ENCODE data around the gene DECR2.
"Not testable (repeated sequence)": the region's sequence is repeated elsewhere in the genome, so short reads cannot be mapped to it uniquely, and the experiment has no call there.

DECR2 gene

GRCh38 chr16:375212-375611 lies 26.5 kb upstream of the DECR2 start:
- H3K9me3 ChIP-seq (ENCODE audit: insufficient read depth, low read depth, low read length): no peaks in the 10 kb centered on the region
- WGBS: 94% methylated on average over 23 of the region's 23 CpGs
- peaks cover 12% of the 10 kb centered on the region for H3K4me1 ChIP-seq (ENCODE audit: insufficient read depth, low read length)

DNA sequence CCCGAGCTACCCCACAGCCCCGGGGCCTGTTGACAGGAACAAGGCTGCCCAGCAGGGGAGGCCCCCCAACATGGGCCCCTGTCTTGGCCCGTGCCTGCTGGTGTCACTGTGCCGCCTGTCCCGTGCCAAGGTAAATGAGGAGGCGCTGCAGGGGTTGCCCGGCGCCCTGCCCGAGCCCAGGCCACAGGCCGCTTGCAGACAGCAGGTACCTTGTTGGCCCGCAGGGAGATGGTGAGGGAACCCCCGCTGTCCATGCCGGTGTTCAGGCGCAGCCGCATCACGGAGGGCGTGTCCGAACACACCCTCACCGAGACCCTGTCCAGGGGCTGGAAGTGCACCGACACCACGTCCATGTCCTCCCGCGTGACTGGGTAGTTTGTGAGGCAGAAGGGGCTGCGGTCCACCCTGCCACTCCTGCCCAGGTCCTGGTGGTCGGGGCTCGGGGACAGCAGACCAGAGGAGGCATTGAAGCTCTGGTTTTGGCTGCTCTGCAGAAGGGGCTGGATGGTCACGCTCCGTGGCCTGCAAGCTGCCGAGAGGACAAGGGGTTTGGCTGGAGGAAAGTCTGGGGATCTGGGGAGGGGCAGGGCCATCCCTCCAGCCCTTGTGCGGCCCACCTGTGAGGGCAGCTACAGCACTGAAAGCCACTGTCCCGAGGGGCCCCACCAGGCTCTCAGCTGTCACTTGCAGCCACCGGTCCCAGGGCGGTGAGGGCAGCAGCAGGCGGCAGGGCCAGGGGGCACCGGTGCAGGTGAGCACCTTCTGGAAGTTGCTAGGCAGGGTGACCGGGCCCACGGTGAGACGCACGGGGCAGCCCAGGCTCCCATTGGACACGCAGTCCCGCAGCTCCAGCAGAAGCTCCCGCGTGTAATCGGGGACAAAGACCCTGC lies 25.5 kb upstream of the DECR2 start:
- Histone ChIP-seq H3K9ac (ENCODE audit: low read depth, low read length) (no peak overlapping the region), H3K4me3 (ENCODE audit: low read length) (no peak overlapping the region), H3K9me3 (ENCODE audit: insufficient read depth, low read depth, low read length) (no peaks in the 10 kb centered on the region), H3K27me3 (ENCODE audit: insufficient read depth, low read length) (no peaks in the 10 kb centered on the region), H3K36me3 (ENCODE audit: insufficient read depth, low read length) (peaks cover 56% of the 10 kb centered on the region), H3K27ac (ENCODE audit: low read depth, low read length) (no peak overlapping the region), H3K4me1 (ENCODE audit: insufficient read depth, low read length) (peaks cover 6% of the 10 kb centered on the region; the same call in 1 of the 2 replicates)
- 96% methylated on average over 44 of the region's 44 CpGs for WGBS

More at GRCh38 chr16:375212-375611, 26.5 kb upstream of the DECR2 start:
- H3K4me3 ChIP-seq (ENCODE audit: low read length): no peak overlapping the region
- no peaks in the 10 kb centered on the region for H3K27me3 ChIP-seq (ENCODE audit: insufficient read depth, low read length)
- H3K9ac ChIP-seq (ENCODE audit: low read depth, low read length): no peak overlapping the region
- no peak overlapping the region for H3K27ac ChIP-seq (ENCODE audit: low read depth, low read length)
- peaks cover 56% of the 10 kb centered on the region for H3K36me3 ChIP-seq (ENCODE audit: insufficient read depth, low read length)

GRCh38 chr16:376817-377418 lies 24.8 kb upstream of the DECR2 start:
- Histone ChIP-seq H3K9me3 (ENCODE audit: insufficient read depth, low read depth, low read length) (no peaks in the 10 kb centered on the region), H3K4me3 (ENCODE audit: low read length) (no peak overlapping the region), H3K27me3 (ENCODE audit: insufficient read depth, low read length) (no peaks in the 10 kb centered on the region), H3K36me3 (ENCODE audit: insufficient read depth, low read length) (peaks cover 51% of the 10 kb centered on the region), H3K4me1 (ENCODE audit: insufficient read depth, low read length) (peaks cover 6% of the 10 kb centered on the region; the same call in 1 of the 2 replicates), H3K27ac (ENCODE audit: low read depth, low read length) (no peak overlapping the region), H3K9ac (ENCODE audit: low read depth, low read length) (no peak overlapping the region)
- 93% methylated on average over 26 of the region's 26 CpGs for WGBS

- Histone ChIP-seq H3K4me1 (ENCODE audit: insufficient read depth, low read length) (peaks cover 6% of the 10 kb centered on the region; the same call in 1 of the 2 replicates), H3K27me3 (ENCODE audit: insufficient read depth, low read length) (peaks cover 6% of the 10 kb centered on the region; the same call in 1 of the 2 replicates), H3K4me3 (ENCODE audit: low read length) (no peak overlapping the region), H3K9ac (ENCODE audit: low read depth, low read length) (no peak overlapping the region), H3K27ac (ENCODE audit: low read depth, low read length) (no peak overlapping the region), H3K36me3 (ENCODE audit: insufficient read depth, low read length) (peaks cover 46% of the 10 kb centered on the region), H3K9me3 (ENCODE audit: insufficient read depth, low read depth, low read length) (no peaks in the 10 kb centered on the region)
- 93% methylated on average over 42 of the region's 42 CpGs for WGBS
These were observed 24.2 kb upstream of the DECR2 start for GRCh38 chr16:377419-377951.

- H3K27ac ChIP-seq (ENCODE audit: low read depth, low read length); H3K4me3 ChIP-seq (ENCODE audit: low read length); H3K9ac ChIP-seq (ENCODE audit: low read depth, low read length); H3K4me1 ChIP-seq (ENCODE audit: insufficient read depth, low read length); H3K9me3 ChIP-seq (ENCODE audit: insufficient read depth, low read depth, low read length): not testable (repeated sequence)
- WGBS: 91% methylated on average over 33 of the region's 36 CpGs
- Histone ChIP-seq H3K36me3 (ENCODE audit: insufficient read depth, low read length) (peaks cover 40% of the 10 kb centered on the region), H3K27me3 (ENCODE audit: insufficient read depth, low read length) (peaks cover 13% of the 10 kb centered on the region; the same call in 1 of the 2 replicates)
These were observed 23.4 kb upstream of the DECR2 start for GRCh38 chr16:378113-378820.

- H3K27me3 ChIP-seq (ENCODE audit: insufficient read depth, low read length): peaks cover 16% of the 10 kb centered on the region; the same call in 1 of the 2 replicates
- H3K27ac ChIP-seq (ENCODE audit: low read depth, low read length): no peak overlapping the region; the same call in 1 of the 2 replicates
- H3K9ac ChIP-seq (ENCODE audit: low read depth, low read length): no peak overlapping the region
- H3K4me3 ChIP-seq (ENCODE audit: low read length): no peak overlapping the region
- H3K4me1 ChIP-seq (ENCODE audit: insufficient read depth, low read length): peaks cover 13% of the 10 kb centered on the region
- H3K36me3 ChIP-seq (ENCODE audit: insufficient read depth, low read length): peaks cover 35% of the 10 kb centered on the region
- H3K9me3 ChIP-seq (ENCODE audit: insufficient read depth, low read depth, low read length): no peaks in the 10 kb centered on the region
- WGBS: 76% methylated on average over 14 of the region's 14 CpGs
These were observed 22.9 kb upstream of the DECR2 start for GRCh38 chr16:378821-379182.

GRCh38 chr16:379183-379960 lies 22.3 kb upstream of the DECR2 start:
- peaks cover 16% of the 10 kb centered on the region; the same call in 1 of the 2 replicates for H3K27me3 ChIP-seq (ENCODE audit: insufficient read depth, low read length)
- H3K9me3 ChIP-seq (ENCODE audit: insufficient read depth, low read depth, low read length): no peaks in the 10 kb centered on the region
- H3K9ac ChIP-seq (ENCODE audit: low read depth, low read length): peak overlapping the region; percentile 30; the same call in 1 of the 2 replicates
- H3K36me3 ChIP-seq (ENCODE audit: insufficient read depth, low read length): peaks cover 29% of the 10 kb centered on the region
- peaks cover 18% of the 10 kb centered on the region for H3K4me1 ChIP-seq (ENCODE audit: insufficient read depth, low read length)
- H3K4me3 ChIP-seq (ENCODE audit: low read length): peak overlapping the region; percentile 90
- peak overlapping the region; percentile 25 for H3K27ac ChIP-seq (ENCODE audit: low read depth, low read length)
- WGBS: 60% methylated on average over 16 of the region's 16 CpGs

DNA sequence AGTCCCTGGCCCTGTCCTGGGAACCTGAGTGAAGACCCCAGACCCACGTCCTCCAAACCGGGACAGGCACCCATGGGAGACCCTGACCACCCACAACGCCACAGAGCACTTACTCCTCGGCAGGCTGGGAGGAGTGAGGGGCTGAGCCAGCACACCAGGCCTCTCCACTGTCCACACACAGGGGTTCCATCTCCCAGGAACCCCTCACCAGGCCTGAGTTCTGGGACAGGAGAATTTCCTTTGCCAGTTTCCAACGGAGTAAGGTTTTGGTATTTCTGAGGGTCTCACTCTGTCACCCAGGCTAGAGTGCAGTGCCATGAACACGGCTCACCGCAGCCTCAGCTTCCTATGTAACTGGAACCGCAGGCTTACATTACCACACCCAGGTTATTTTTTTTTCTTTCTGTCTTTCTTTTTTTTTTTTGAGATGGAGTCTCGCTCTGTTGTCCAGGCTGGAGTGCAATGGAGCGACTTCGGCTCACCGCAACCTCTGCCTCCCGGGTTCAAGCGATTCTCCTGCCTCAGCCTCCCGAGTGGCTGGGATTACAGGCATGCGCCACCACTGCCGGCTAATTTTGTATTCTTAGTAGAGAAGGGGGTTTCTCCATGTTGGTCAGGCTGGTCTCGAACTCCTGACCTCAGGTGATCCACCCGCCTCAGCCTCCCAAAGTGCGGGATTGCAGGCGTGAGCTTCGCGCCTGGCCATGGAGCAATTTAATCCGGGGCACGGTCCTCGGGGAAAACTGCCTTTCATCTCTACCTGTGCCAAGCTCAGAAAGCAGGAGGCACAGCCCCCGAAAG lies 21.5 kb upstream of the DECR2 start:
- Histone ChIP-seq H3K4me1 (ENCODE audit: insufficient read depth, low read length) (peaks cover 18% of the 10 kb centered on the region), H3K9me3 (ENCODE audit: insufficient read depth, low read depth, low read length) (no peaks in the 10 kb centered on the region), H3K36me3 (ENCODE audit: insufficient read depth, low read length) (peaks cover 21% of the 10 kb centered on the region), H3K27ac (ENCODE audit: low read depth, low read length) (peak overlapping the region; percentile 25; the same call in 1 of the 2 replicates), H3K9ac (ENCODE audit: low read depth, low read length) (peak overlapping the region; percentile 30; the same call in 1 of the 2 replicates), H3K4me3 (ENCODE audit: low read length) (peak overlapping the region; percentile 90), H3K27me3 (ENCODE audit: insufficient read depth, low read length) (peaks cover 16% of the 10 kb centered on the region; the same call in 1 of the 2 replicates)
- 79% methylated on average over 27 of the region's 27 CpGs for WGBS

DNA sequence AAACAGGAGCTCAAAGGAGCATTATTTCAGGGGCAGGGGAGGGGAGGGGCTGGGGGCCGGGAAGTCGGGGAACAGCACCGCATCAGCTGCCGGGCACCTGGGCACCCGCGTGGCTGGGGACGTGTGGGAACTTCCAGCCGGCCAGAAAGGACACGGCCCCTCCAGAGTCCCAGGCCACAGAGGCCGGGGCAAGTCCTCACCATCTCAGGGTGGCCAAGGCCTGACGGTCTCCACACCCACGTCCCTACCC lies 21.0 kb upstream of the DECR2 start:
- Histone ChIP-seq H3K9ac (ENCODE audit: low read depth, low read length) (peak overlapping the region; percentile 66), H3K4me3 (ENCODE audit: low read length) (peak overlapping the region; percentile 90), H3K27ac (ENCODE audit: low read depth, low read length) (peak overlapping the region; percentile 71; the same call in 1 of the 2 replicates), H3K27me3 (ENCODE audit: insufficient read depth, low read length) (peaks cover 16% of the 10 kb centered on the region; the same call in 1 of the 2 replicates), H3K9me3 (ENCODE audit: insufficient read depth, low read depth, low read length) (no peaks in the 10 kb centered on the region), H3K4me1 (ENCODE audit: insufficient read depth, low read length) (peaks cover 18% of the 10 kb centered on the region), H3K36me3 (ENCODE audit: insufficient read depth, low read length) (peaks cover 19% of the 10 kb centered on the region)
- 7% methylated on average over 12 of the region's 12 CpGs for WGBS

All from HUES64 (cell line).